HG03520 (cell line): ENCODE results near the gene STX8.

Experiments
- ATAC-seq: cut with Tn5 transposase; IDR thresholded peaks from one replicate; pipeline ENCODE4 v1.9.1; 2021; ENCODE audit warnings: mild to moderate bottlenecking, moderate library complexity; ENCODE audit not compliant: unreplicated experiment

Gene STX8

GRCh38 chr17:9244066-9245052, 331.3 kb downstream of the STX8 start:
- no peak for ATAC-seq

DNA sequence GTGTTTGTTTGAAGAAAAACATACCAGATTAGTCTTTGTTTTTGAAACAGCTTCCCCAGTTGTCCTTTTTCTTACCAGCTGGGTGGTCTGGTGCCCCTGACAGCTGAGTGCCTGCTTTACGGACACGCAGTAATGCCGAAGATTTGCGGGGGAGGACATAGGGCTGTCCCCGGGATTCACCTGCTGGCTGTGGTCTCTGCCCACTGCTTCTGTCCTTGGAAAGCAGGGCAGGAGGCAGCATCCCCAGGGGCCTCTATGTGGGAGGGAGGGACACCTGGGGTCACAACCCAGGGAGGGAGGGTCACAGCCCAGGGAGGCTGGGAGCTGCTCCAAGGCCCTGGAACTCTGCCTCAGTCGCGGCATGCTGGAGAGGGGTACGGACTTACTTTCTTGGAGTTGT, 332.6 kb downstream of the STX8 start:
- no peak for ATAC-seq

DNA sequence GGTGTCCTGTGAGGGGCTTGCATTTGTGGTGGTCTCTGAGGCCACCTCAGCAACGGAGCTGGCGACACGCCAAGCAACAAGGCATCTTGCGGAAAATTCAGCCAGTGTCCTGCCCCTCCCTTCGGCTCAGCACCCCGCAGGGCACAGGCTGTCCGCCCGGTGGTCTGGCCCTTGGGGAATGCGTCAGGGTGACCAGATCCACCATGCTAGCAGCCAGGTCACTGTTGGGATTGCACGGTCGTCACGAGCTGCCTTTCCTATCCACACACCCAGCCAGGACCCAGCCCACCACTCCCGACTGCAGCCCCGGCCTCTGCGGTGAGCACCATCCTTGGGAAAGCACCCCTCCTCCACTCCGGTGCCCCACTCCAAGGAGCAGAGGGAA, 333.1 kb downstream of the STX8 start:
- no peak for ATAC-seq

DNA sequence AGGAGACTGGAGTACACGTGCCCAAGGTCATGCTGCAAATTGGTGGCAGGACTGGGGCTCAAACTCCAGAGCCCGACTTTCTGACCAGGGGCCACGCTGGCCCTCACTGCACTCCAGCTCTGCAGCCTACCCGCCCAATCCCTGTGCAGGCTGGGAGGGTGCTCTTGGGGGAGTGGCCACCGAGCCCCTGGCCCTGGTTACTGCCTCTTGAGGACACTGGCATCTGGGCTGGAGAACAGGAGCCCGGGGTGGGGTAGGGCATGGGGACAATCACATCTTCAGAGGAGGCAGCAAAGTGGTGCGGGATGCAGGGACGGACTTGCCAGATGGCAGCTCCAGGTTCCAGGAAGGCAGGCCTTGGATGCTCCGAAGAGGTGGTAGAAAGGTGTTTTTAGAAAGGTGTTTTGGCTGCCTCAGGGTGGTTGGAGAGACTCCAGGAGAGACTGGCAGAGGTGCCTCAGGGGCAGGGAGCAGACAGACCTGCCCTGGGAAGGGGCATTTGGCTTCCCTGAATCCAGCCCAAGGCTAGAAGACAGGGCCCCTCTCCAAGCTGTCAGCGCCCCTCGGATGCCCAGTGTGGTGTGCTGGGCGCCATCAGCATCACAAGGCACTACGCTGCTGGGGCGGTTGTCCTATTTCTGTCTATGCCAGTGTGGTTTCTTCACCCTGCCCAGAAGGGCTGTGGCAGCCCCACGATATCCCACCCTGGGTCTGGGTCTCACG, 333.7 kb downstream of the STX8 start:
- no peak for ATAC-seq

GRCh38 chr17:9241371-9241712, 334.3 kb downstream of the STX8 start:
- ATAC-seq = no peak

DNA sequence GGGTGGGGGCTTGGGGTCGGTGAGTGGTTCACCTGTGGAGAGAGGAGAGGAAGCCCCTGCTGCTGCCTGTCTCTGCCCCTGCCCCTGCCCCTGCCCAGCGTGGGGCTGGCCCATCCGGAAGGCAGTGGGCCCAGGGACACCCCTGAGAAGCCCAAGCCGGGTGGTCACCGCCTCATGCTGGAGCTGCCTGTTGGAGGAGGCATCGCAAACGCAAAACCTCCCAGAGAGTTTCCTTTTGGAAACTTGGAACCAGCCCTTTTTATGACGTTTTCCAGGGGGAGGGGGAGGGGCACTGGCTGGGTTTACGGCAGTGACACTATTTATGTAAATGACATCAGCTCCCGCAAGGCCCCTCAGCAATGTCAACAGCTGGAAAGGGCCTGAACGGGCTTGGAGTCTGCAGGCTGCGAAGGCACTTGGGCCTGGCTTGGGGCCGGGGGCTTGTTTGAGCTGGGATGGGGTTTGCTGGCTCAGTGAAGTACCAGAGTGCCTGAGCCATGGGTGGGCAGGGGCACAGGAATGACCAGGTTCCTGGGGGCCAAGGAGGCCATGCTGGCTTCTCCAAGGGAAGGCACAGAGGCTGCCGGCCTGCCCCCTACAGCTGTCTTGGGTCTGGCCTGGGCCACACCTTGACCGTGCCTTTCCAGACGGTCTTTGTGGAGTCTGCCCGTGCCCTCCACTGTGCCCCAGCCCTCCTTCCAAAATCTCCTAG, 334.8 kb downstream of the STX8 start:
- ATAC-seq = no peak

GRCh38 chr17:9239793-9240658, 335.6 kb downstream of the STX8 start:
- ATAC-seq = no peak

DNA sequence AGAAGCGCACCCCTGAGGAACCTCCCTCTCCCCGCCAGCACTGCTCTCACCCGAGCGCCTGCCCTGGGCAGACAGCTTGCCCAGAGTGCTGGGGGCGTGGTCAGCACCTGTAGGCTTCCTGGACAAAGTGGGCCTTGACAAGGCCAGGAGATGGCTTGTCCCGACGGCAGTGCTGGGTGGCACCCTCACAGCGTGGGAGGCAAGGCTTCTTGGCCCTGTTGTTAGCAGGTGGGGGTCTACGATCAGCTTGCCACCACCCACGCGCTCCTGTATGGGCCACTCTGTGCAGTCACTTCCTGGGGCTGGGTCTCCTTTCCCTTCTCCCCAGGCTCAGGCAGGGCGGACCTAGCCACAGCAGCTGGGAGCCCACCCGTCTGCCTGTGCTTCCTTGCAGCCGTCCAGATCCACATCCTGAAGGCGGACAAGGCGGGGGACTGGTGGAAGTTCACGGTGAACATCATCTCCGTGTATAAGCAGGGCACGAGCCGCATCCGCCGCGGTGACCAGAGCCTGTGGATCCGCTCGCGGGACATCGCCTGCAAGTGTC, 336.3 kb downstream of the STX8 start:
- no peak for ATAC-seq

DNA sequence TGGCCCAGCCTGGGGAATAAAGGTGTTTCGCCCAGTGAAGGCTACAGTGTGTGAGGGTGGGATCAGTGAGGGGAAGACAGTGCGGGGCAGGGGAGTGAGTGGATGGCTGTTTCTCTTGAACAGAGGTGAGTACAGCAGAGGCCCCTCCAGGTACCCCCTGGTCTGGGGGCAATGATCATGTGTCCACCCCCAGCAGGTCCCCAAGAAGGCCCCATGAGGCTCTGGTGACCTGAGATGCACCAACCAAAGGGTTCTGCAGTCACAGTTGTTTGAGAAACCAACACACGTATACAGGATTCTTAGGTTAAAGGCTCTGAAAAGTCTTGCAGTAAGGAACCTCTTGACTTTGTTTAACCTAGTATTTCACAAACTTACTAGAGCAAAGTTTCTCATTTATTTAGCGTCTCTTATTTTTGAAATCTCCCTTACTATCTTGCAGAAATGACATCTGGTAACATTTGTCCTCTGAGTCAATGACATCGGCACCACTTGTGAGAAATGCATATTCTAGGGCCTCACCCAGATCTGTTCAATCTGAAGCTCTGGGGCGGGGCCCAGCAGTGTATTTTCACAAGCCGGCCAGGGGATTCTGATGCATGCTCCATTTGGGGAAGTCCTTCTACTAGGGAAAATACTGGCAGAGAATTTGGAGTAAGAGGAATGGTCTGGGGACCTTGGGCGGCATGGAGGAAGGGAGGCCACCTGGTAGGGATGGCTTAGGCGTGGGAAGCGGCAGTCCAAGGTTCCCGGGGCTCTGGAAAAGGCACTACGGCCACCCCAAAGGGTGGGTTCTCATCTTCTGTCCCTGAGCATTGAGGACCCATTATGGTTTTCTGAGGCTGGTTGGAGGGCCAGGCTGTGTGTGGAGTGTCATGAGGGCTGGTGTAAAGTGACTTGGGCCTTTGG, 337.0 kb downstream of the STX8 start:
- ATAC-seq = no peak

- ATAC-seq = no peak
These were observed 337.8 kb downstream of the STX8 start for GRCh38 chr17:9237661-9238301.

- no peak for ATAC-seq
These were observed 338.6 kb downstream of the STX8 start for GRCh38 chr17:9237053-9237410.

- no peak for ATAC-seq
These were observed 339.2 kb downstream of the STX8 start for GRCh38 chr17:9236286-9237052.

- no peak for ATAC-seq
These were observed 340.3 kb downstream of the STX8 start for GRCh38 chr17:9235346-9235745.

- ATAC-seq = no peak
These were observed 341.2 kb downstream of the STX8 start for GRCh38 chr17:9234389-9234945.

- ATAC-seq = no peak
These were observed 341.9 kb downstream of the STX8 start for GRCh38 chr17:9233761-9234160.

- ATAC-seq = no peak
These were observed 342.4 kb downstream of the STX8 start for GRCh38 chr17:9233271-9233599.

- no peak for ATAC-seq
These were observed 342.9 kb downstream of the STX8 start for GRCh38 chr17:9232591-9233270.

DNA sequence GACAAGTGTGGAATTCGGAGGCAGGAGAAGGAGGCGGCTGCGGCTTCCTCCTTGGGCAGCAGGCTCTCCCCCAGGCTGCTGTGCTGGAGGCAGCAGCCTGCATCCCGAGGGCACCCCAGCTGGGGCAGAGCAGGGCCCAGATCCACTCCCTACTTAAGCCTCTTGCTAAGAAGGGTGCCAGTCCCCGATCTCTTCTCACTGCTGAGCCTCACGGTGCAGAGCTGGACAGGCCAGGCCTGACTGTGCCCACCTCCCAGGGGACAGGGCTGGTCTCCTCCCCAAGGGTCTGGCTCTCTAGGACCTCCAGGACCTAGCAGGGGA, 343.5 kb downstream of the STX8 start:
- ATAC-seq = no peak
